ENCODE measurements around the gene CRYBG1.

CRYBG1 gene

GRCh38 chr6:106377061-106377540, 16.6 kb downstream of the CRYBG1 start:
- DNase-seq = peak; percentile 46

GRCh38 chr6:106379951-106380350, 19.4 kb downstream of the CRYBG1 start:
- no peak for DNase-seq

GRCh38 chr6:106380407-106380806, 19.9 kb downstream of the CRYBG1 start:
- peak; percentile 70 for DNase-seq

- no peak for DNase-seq
These were observed 20.7 kb downstream of the CRYBG1 start for GRCh38 chr6:106381223-106381622.

GRCh38 chr6:106381881-106382280, 21.4 kb downstream of the CRYBG1 start:
- DNase-seq = no peak

GRCh38 chr6:106383573-106383972, 23.1 kb downstream of the CRYBG1 start:
- peak; percentile 15 for DNase-seq

GRCh38 chr6:106385530-106385929, 25.0 kb downstream of the CRYBG1 start:
- no peak for DNase-seq

- DNase-seq = no peak
These were observed 27.4 kb downstream of the CRYBG1 start for GRCh38 chr6:106387875-106388274.

GRCh38 chr6:106390088-106390487, 29.6 kb downstream of the CRYBG1 start:
- no peak for DNase-seq

GRCh38 chr6:106396426-106397220, 36.1 kb downstream of the CRYBG1 start:
- DNase-seq = no peak

- DNase-seq = no peak
These were observed 36.9 kb downstream of the CRYBG1 start for GRCh38 chr6:106397431-106397830.

- no peak for DNase-seq
These were observed 38.1 kb downstream of the CRYBG1 start for GRCh38 chr6:106398621-106399020.

GRCh38 chr6:106405044-106405443, 44.5 kb downstream of the CRYBG1 start:
- peak; percentile 51 for DNase-seq

GRCh38 chr6:106411056-106411455, 50.5 kb downstream of the CRYBG1 start:
- no peak for DNase-seq

- DNase-seq = no peak
These were observed 51.2 kb downstream of the CRYBG1 start for GRCh38 chr6:106411643-106412200.

GRCh38 chr6:106413016-106413415, 52.5 kb downstream of the CRYBG1 start:
- DNase-seq = no peak

GRCh38 chr6:106413722-106414121, 53.2 kb downstream of the CRYBG1 start:
- DNase-seq = no peak

GRCh38 chr6:106415921-106416320, 55.4 kb downstream of the CRYBG1 start:
- DNase-seq = no peak

- no peak for DNase-seq
These were observed 57.1 kb downstream of the CRYBG1 start for GRCh38 chr6:106417572-106418147.

GRCh38 chr6:106419900-106420613, 59.5 kb downstream of the CRYBG1 start:
- no peak for DNase-seq

GRCh38 chr6:106421496-106421895, 61.0 kb downstream of the CRYBG1 start:
- peak; percentile 54 for DNase-seq

GRCh38 chr6:106422534-106422933, 62.0 kb downstream of the CRYBG1 start:
- no peak for DNase-seq

- no peak for DNase-seq
These were observed 64.9 kb downstream of the CRYBG1 start for GRCh38 chr6:106425382-106425781.
